NOMO-1 (cell line): ENCODE data around the gene TSPAN32.

Experiments used
- DNase-seq, 2 experiments: peaks; one replicate each; lab custom pipeline; 2025; ENCODE audit not compliant: unreplicated experiment in 2 of 2; lab: John Stamatoyannopoulos, UW

TSPAN32 gene

GRCh38 chr11:2266586-2267305, 35.1 kb upstream of the TSPAN32 start:
- DNase-seq: no peak

DNA sequence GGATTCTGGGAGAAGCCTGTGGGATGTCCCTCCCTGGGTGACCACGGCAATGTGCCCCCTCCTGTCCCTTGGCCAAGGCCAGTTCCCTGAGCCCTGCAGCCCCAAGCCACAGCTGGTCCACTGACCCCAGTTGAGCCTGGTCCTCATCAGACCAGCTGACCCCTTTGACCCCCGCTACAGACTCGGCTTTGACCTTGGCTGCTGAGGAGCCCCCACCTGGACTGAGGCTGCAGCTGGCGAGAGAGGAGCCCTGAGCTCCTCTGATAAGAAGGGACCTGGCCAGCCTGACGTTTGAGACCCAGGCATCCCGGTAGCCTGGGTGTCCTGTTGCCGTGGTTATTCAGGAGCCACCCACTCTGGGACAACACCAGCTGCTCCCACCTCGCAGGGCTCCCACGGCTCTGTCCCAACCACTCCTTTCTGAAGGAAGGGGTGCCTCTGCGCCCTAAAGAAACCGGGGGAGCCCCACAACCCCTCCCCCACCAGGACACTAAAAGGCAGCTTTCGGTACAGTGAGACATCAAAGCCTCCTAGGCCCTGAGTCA, 34.4 kb upstream of the TSPAN32 start:
- no peak for DNase-seq

- no peak for DNase-seq
These were observed 33.7 kb upstream of the TSPAN32 start for GRCh38 chr11:2267851-2268728.

DNA sequence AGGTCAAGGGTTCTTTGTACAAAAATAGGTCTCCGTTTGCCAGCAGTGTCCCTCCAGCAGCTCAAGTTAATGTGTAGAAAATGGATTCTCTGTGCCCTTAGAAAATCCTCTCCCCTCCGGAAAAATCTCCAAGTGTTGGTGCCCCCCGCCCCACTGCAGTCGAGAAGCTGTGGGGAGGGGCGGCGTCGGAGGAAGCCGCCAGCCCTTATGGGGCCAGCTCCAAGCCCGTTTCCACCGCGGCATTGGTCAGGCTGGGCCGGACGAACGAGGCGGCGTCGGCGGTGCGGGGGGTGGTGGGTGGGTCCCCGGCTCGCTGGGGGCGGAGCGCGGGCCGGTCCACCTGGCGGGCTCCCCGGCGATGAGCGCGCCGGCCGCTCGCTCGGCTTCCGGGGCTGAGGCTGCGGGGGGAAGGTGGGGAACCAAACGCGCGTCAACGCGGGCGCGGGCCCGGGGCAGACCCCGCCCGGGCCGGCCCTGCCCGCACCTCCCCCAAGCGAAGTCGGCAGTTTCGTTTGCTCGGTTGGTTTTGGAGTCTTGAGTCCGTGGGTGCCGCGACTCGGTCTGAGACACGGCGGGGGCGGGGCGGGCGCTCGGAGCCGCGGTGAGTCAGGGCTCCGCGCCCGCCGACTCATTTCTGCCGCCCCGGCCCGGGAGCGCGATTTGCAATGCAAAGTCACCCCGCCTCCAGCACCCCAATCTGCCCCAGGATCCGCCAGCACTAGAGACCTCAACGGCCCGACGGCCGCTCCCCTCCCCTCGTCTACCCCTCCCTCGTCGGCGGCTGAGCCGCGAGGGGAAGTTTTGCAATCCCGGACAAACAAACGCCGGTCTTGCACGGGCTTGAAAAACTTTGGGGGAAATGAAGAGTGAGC, 32.8 kb upstream of the TSPAN32 start:
- DNase-seq: peak; percentile 81 to 89

DNA sequence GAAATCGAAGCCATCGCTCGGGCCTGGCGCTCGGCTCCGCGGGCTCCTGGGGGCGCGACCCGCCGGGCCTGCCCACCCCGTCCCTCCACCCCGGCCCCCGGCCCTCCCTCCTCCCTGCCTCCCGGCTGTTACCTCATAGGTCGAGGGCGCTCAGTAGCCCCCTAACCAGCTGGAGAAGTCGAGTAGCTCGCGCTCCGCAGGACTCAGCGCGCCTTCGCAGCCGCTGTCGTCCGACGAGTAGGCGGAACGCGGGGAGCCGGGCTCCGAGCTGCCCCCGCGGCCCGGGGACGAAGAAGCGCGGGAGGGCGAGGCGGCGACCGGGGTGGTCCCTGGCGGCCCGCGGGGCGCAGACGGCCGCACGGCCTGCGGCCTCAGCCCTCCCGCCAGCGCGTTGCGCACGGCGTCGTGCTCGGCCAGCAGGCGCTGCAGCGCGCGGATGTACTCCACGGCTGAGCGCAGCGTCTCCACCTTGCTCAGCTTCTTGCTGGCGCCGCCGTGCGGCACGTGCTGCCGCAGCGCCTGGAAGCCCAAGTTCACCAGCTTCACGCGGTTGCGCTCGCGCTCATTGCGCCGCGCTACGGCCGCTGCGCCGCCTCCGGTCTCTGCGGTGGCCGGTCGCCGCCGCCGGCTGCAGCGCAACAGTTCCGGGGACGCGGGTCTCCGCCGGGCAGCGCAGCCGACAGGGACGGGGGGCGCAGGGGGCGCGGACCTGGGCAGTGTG, 32.1 kb upstream of the TSPAN32 start:
- peak; percentile 67 to 70 for DNase-seq

DNA sequence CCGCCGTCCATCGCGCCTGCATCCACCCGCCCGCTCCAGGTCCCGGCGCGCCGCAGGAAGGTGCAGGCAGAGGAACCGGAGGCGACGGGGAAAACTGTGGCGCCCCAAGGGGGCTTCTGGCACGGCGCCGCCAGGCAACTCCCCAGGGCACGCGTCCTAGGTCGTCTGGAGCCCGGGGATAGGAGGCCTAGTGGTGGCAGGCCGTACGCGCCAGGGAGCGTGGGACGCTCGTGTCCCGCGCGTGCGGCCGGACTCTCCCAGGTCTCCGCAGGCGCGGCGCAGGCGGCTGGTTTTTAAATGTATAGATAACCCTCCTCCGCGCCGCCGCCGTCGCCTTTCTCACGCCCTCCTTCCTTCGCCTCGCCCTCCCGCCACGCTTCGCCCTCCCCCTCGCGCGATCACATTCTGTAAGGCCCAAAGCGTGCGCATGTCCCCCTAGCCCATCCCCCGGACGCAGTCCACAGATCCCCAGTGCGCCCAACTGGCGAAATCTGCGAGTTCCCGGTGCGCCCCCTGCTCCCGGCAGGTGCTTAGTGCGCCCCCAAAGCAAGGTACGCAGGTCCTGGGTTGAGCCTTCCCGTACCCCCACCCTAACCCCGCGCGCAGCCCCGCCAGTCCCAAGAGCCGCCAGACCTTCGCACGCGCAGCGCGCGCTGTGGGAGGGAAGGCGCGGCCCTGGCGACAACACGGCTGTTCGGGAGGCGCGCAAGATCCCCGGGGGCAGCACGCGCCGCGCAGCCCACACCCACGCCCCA, 31.3 kb upstream of the TSPAN32 start, which contains the start of gene ASCL2:
ASCL2 (minus strand) TSS at position 267 of the 755 bp plus-strand sequence; CDS start at position 11, 256 bp downstream.
- peak; percentile 18 to 45 for DNase-seq

GRCh38 chr11:2271077-2271326, 30.8 kb upstream of the TSPAN32 start:
- DNase-seq: peak; percentile 85 to 91

DNA sequence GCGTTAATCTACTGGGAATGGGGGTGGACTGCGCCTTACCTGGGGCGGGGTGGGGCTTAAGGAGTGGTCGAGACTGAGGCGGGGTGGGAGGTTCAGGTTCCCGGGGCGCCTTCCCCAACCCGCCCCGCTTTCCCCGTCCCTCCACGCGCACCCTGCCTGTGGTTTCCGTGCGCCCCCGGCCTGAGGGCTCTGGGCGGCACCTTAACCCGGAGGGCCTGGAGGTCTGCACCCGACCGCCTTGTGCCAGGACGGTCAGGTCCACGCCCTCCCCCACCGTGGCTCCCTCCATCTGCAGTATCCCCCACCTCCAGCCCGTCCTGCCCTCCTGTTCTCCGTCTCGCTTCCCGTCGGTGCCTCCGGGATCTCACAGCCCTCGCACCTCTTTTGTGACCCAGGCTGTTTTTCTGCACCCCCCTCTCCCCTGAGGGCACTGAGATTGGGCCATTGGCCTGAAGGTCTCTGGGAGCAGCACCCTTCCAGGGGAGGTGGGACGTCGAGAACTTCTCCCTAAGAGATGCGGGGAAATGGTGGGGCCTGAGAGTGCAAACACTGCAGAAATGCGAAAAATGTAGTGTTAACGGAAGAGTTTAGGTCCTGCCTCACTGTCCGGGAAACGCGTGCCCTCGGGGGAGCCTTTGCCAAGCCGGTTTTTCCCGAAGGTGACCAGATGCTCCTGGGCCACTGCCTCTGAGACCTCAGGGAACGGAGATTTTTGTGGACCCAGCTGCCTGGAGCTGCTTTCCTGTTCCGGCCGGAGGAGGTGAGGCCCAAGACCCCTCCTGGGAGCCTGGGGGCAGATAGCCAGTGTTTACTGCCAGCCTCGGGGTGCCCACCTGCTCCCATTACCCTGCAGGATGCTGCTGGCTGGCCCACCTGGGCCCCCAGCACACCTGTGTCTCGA, 30.2 kb upstream of the TSPAN32 start:
- DNase-seq: no peak

DNA sequence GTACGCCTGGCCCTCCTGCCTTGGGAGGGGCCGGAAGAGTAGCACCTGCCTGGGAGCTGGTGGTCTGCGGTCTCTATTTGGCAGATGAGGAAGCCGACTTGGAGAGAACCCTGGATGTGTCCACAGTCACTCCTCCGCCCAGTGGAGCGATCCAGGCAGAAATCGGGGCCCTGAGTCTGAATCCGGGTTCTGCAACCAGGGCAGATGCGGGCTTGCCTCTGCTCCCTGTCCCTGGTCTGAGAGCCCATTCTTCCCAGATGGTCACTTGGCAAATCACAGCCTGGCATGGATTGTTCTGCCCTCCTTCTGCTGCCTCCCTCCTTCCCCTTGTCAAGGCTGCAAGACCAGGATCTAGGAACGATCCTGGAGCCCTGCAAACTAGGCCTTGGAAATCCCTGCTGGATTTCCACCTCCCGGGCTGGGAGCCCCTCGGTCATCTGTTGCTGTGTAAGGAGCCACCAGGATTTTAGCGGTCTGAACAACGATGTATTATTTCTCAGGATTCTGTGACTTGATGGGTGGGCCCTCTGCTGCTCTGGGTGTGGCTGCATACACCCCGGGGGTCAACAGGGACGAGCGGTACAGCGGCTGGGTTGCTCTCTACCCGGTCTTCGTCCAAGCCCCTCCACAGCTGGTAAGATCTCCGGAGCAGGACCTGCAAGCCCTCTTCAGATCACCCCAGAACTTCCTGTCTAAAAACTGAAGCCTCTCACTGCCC, 29.4 kb upstream of the TSPAN32 start:
- DNase-seq: no peak

DNA sequence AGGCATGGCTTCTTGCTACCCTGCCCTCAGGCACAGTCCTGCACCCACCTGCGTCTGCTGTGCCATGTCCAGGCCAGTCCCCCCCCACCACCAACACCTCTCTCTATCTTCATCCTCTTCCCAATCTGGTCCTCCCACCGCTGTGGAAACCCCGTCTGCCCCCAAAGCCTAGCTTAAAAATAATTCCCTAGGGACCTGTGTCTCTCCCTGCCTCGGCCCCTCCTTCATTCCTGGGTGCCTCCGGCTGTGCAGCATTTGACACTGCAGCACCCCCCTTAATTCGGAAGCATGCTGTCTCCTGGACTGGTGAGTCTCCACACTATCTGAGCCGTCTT, 28.9 kb upstream of the TSPAN32 start:
- DNase-seq: no peak

- no peak for DNase-seq
These were observed 28.5 kb upstream of the TSPAN32 start for GRCh38 chr11:2273311-2273710.

DNA sequence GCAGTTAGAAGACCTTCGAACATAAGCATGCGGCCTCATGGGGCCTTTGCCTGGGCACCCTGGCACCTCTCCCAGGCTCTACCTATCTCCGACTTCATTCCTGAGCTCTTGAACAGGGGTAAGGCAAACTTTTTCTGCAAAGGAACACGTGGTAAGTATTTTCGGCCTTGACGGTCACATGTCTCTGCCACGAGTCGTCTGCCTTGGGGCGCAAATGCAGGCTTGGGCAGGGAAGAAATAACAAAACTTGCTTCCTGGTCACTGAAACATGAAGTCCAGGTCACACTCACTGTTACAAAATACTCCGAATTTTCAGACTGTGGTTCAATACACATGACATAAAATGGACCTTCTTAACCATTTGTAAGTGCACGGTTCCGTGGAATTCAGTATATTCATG, 28.0 kb upstream of the TSPAN32 start:
- DNase-seq: no peak

- no peak for DNase-seq
These were observed 26.2 kb upstream of the TSPAN32 start for GRCh38 chr11:2275334-2276279.

GRCh38 chr11:2276280-2277007, 25.4 kb upstream of the TSPAN32 start:
- DNase-seq: no peak

- no peak for DNase-seq
These were observed 24.8 kb upstream of the TSPAN32 start for GRCh38 chr11:2277008-2277346.

- no peak for DNase-seq
These were observed 23.8 kb upstream of the TSPAN32 start for GRCh38 chr11:2277933-2278523.
